K562 (cell line): ENCODE data around the gene SMU1. TPM values are rescaled to one million over a fixed set of nuclear protein-coding genes. Genes with fewer than 3 reads are reported as not detected.
A peak's percentile ranks its signal among the peaks of the same experiment; 100 is the strongest.

Experiments used
- AFF4 ChIP-seq: sonication (generic); formaldehyde crosslinking; IDR thresholded peaks from 2 replicates; pipeline ENCODE4 v1.8.0; 2023; ENCODE audit warnings: mild to moderate bottlenecking, missing genetic modification reagents
- C11orf30 ChIP-seq: fragments of 450-650 bp; IDR thresholded peaks from 2 replicates; pipeline ENCODE4 v1.6.1; 2016; ENCODE audit warnings: low read depth, mild to moderate bottlenecking
- CCNT2 ChIP-seq: IDR thresholded peaks from 2 replicates; pipeline ENCODE4 v1.6.1; 2011; ENCODE audit warnings: borderline replicate concordance, low read depth, mild to moderate bottlenecking, moderate library complexity, mixed read lengths, low read length; ENCODE audit not compliant: insufficient read length; ENCODE audit errors: extremely low read depth
- HNRNPL ChIP-seq: fragments of 200-400 bp; formaldehyde crosslinking; IDR thresholded peaks from 2 replicates; pipeline ENCODE4 v1.6.1; 2017; ENCODE audit warnings: low read depth, mild to moderate bottlenecking, low read length
- KDM5B ChIP-seq: fragments of 200-600 bp; sonication (generic); IDR thresholded peaks from 2 replicates; pipeline ENCODE4 v1.6.1; 2012; ENCODE audit warnings: low read depth, mild to moderate bottlenecking, moderate library complexity, low read length, control low read depth, inconsistent platforms; ENCODE audit not compliant: insufficient replicate concordance
- KLF13 ChIP-seq: fragments of 450-650 bp; IDR thresholded peaks from 2 replicates; pipeline ENCODE4 v1.6.1; 2016; ENCODE audit warnings: missing genetic modification characterization, low read depth, mild to moderate bottlenecking, missing compliant biosample characterization, moderate library complexity, borderline replicate concordance
- NKRF ChIP-seq: fragments of 450-650 bp; IDR thresholded peaks from 2 replicates; pipeline ENCODE4 v1.6.1; 2016; ENCODE audit warnings: borderline replicate concordance
- PREB ChIP-seq: sonication (generic); formaldehyde crosslinking; IDR thresholded peaks from 2 replicates; pipeline ENCODE4 v1.8.1; 2023; ENCODE audit warnings: mild to moderate bottlenecking, missing genetic modification reagents
- RAD51 ChIP-seq: fragments of 450-650 bp; IDR thresholded peaks from 2 replicates; pipeline ENCODE4 v1.7.1; 2016; ENCODE audit warnings: low read depth, mild to moderate bottlenecking, borderline replicate concordance
- TRIM28 ChIP-seq: fragments of 450-650 bp; IDR thresholded peaks from 2 replicates; pipeline ENCODE4 v1.6.1; 2017
- U2AF2 ChIP-seq: fragments of 200-400 bp; formaldehyde crosslinking; optimal IDR thresholded peaks from 2 replicates; pipeline ENCODE3; 2017; ENCODE audit warnings: low read depth, mild to moderate bottlenecking, low read length
- ZBTB33 ChIP-seq: sonication (generic); formaldehyde crosslinking; IDR thresholded peaks from 2 replicates; pipeline ENCODE4 v1.8.1; 2023; ENCODE audit warnings: mild to moderate bottlenecking, missing genetic modification reagents
- ZNF121 ChIP-seq: sonication (generic); formaldehyde crosslinking; conservative IDR thresholded peaks from 2 replicates; pipeline ENCODE4 v1.8.0; 2022; ENCODE audit warnings: missing genetic modification reagents
- ZNF655 ChIP-seq: fragments of 250-450 bp; sonication (Bioruptor Pico); IDR thresholded peaks from 2 replicates; pipeline ENCODE4 v1.5.0; 2021
- ZNF785 ChIP-seq: fragments of 250-450 bp; sonication (Bioruptor Pico); IDR thresholded peaks from 2 replicates; pipeline ENCODE4 v1.4.0; 2020; ENCODE audit warnings: mild to moderate bottlenecking
- ZSCAN29 ChIP-seq: fragments of 450-650 bp; IDR thresholded peaks from 2 replicates; pipeline ENCODE4 v1.6.1; 2017
- polyA plus RNA-seq, 8 experiments: library from polyadenylated mRNA; depleted of rRNA in 4 of 8; stranded (reverse) in 5 of 8; unstranded in 3 of 8; fragments of >200 nt; fragmentation: Nextera tagmentation in 2 of 8; fragmentation: Illumina TruSeq in 1 of 8; extraction: Ambion mirVana in 2 of 8; extraction: Trizol in 1 of 8; gene quantifications; 2 replicates each; pipeline versions ENCODE4 v1.2.1 to v1.2.3, GENCODE V29; 2011 to 2014; ENCODE audit warnings: inconsistent platforms in 1 of 8, missing spikeins in 1 of 8
- total RNA-seq, 7 experiments: library from RNA; depleted of rRNA in 6 of 7; stranded (reverse); fragments of >200 nt in 6 of 7; fragmentation: Illumina TruSeq in 2 of 7; extraction: Trizol in 2 of 7; gene quantifications; 2 replicates each; pipeline versions ENCODE4 v1.2.1 to v1.2.3, GENCODE V29; 2011 to 2021; ENCODE audit warnings: low replicate concordance in 1 of 7

The SMU1 gene
- total and polyA plus RNA-seq, 9 of the 15 experiments (the other 6 are each of a cell fraction or from before 2014, with no cell fraction given) = 13.2 to 33.4 (median 20.7) TPM

GRCh38 chr9:33076046-33077004 lies at the start of gene SMU1 (continued):
- TF ChIP-seq HNRNPL = no peak
- TF ChIP-seq KDM5B = peak; percentile 72
- TF ChIP-seq ZNF785 = no peak
- no peak for TF ChIP-seq U2AF2
- TF ChIP-seq ZSCAN29 = no peak
- TF ChIP-seq TRIM28 = peak; percentile 91
- no peak for TF ChIP-seq AFF4 (CRISPR knock-in tag)
- TF ChIP-seq C11orf30 = peak; percentile 99
- TF ChIP-seq ZBTB33 = no peak
- TF ChIP-seq ZNF655 (CRISPR knock-in tag) = no peak
- TF ChIP-seq PREB (CRISPR knock-in tag) = no peak
- peak; percentile 65 for TF ChIP-seq NKRF
- TF ChIP-seq RAD51 = no peak
- no peak for TF ChIP-seq ZNF121 (CRISPR knock-in tag)
- TF ChIP-seq CCNT2 = peak; percentile 16
- TF ChIP-seq KLF13 = no peak
